Mesenchymal stem cell (in vitro differentiated cells and primary cell): Measurements from ENCODE around the gene FADS6.

Experiments
- DNase-seq: peaks from one replicate; pipeline ENCODE4 v3.0.0-alpha.2; 2013
- H2AFZ ChIP-seq: one replicate; pipeline ENCODE4 v1.6.1; 2013; ENCODE audit warnings: low read depth, mild to moderate bottlenecking, control low read depth, inconsistent platforms, low read length, moderate library complexity
- H2AK5ac ChIP-seq: 2 replicates; pipeline ENCODE4 v1.6.1; 2013; ENCODE audit warnings: low read length, moderate library complexity, mild to moderate bottlenecking, inconsistent platforms; ENCODE audit not compliant: severe bottlenecking
- H2BK120ac ChIP-seq: one replicate; pipeline ENCODE4 v1.6.1; 2013; ENCODE audit warnings: low read depth, mild to moderate bottlenecking, inconsistent platforms, low read length, moderate library complexity
- H2BK12ac ChIP-seq, 2 experiments: one replicate each; pipeline ENCODE4 v1.6.1; 2013; ENCODE audit warnings: inconsistent platforms in 2 of 2, low read length in 2 of 2, mild to moderate bottlenecking in 2 of 2, moderate library complexity in 2 of 2, control low read depth in 1 of 2
- H2BK15ac ChIP-seq: one replicate; pipeline ENCODE4 v1.6.1; 2013; ENCODE audit warnings: mild to moderate bottlenecking, low read depth, inconsistent platforms; ENCODE audit not compliant: poor library complexity, severe bottlenecking
- H2BK5ac ChIP-seq: 2 replicates; pipeline ENCODE4 v1.6.1; 2013; ENCODE audit warnings: low read depth, mild to moderate bottlenecking, low read length, control low read depth, inconsistent platforms; ENCODE audit not compliant: poor library complexity, severe bottlenecking
- H3K14ac ChIP-seq, 2 experiments: one replicate each; pipeline ENCODE4 v1.6.1; 2013; ENCODE audit warnings: inconsistent platforms in 2 of 2, low read length in 2 of 2, control low read depth in 1 of 2, mild to moderate bottlenecking in 1 of 2, moderate library complexity in 1 of 2
- H3K18ac ChIP-seq, 2 experiments: one replicate each; pipeline ENCODE4 v1.6.1; 2013; ENCODE audit warnings: inconsistent platforms in 2 of 2, low read length in 2 of 2, control low read depth in 1 of 2, low read depth in 1 of 2, mild to moderate bottlenecking in 1 of 2
- H3K23ac ChIP-seq, 2 experiments: one replicate each; pipeline ENCODE4 v1.6.1; 2013; ENCODE audit warnings: inconsistent platforms in 2 of 2, low read length in 2 of 2, mild to moderate bottlenecking in 2 of 2, moderate library complexity in 2 of 2, control low read depth in 1 of 2
- H3K27ac ChIP-seq: 2 replicates; pipeline ENCODE4 v1.5.1; 2013; ENCODE audit warnings: mild to moderate bottlenecking, moderate library complexity, low read length, control low read depth, inconsistent platforms; ENCODE audit not compliant: poor library complexity, severe bottlenecking
- H3K27me3 ChIP-seq, 2 experiments: 2 replicates each; pipeline versions ENCODE4 v1.6.1 to v1.7.0; 2013; ENCODE audit warnings: low read length in 2 of 2, mild to moderate bottlenecking in 2 of 2, moderate library complexity in 2 of 2, control low read depth in 1 of 2, inconsistent platforms in 1 of 2; ENCODE audit not compliant: control insufficient read depth in 1 of 2, insufficient read depth in 1 of 2
- H3K36me3 ChIP-seq, 2 experiments: 2 replicates each; pipeline versions ENCODE4 v1.6.1 to v1.7.0; 2013; ENCODE audit warnings: low read length in 2 of 2, control low read depth in 1 of 2, inconsistent platforms in 1 of 2, low read depth in 1 of 2, mild to moderate bottlenecking in 1 of 2; ENCODE audit not compliant: insufficient read depth in 2 of 2, control insufficient read depth in 1 of 2
- H3K4ac ChIP-seq, 2 experiments: one replicate each; pipeline ENCODE4 v1.6.1; 2013; ENCODE audit warnings: inconsistent platforms in 2 of 2, low read length in 2 of 2, mild to moderate bottlenecking in 2 of 2, moderate library complexity in 2 of 2, control low read depth in 1 of 2, low read depth in 1 of 2
- H3K4me1 ChIP-seq: 2 replicates; pipeline ENCODE4 v1.6.1; 2013; ENCODE audit warnings: low read depth, low read length, control low read depth; ENCODE audit not compliant: control insufficient read depth, insufficient read depth
- H3K4me2 ChIP-seq: 2 replicates; pipeline ENCODE4 v1.6.1; 2013; ENCODE audit warnings: low read length, mild to moderate bottlenecking, inconsistent platforms; ENCODE audit not compliant: poor library complexity, severe bottlenecking
- H3K4me3 ChIP-seq, 2 experiments: 2 replicates each; pipeline versions ENCODE4 v1.5.1 to v1.7.0; 2013; ENCODE audit warnings: low read length in 2 of 2, mild to moderate bottlenecking in 2 of 2, control low read depth in 1 of 2, low read depth in 1 of 2; ENCODE audit not compliant: insufficient read depth in 1 of 2
- H3K79me1 ChIP-seq: replicated peaks from 2 replicates; pipeline ENCODE4 v1.6.1; 2013; ENCODE audit warnings: mild to moderate bottlenecking, control low read depth, low read length, inconsistent platforms; ENCODE audit not compliant: poor library complexity, severe bottlenecking
- H3K9ac ChIP-seq: 2 replicates; pipeline ENCODE4 v1.7.0; 2013; ENCODE audit warnings: mild to moderate bottlenecking, low read length, moderate library complexity
- H3K9me3 ChIP-seq: 2 replicates; pipeline ENCODE4 v1.7.0; 2013; ENCODE audit warnings: mild to moderate bottlenecking, low read length; ENCODE audit not compliant: control insufficient read depth
- H4K8ac ChIP-seq: one replicate; pipeline ENCODE4 v1.6.1; 2013; ENCODE audit warnings: inconsistent platforms, mild to moderate bottlenecking, low read length, moderate library complexity
- H4K91ac ChIP-seq: one replicate; pipeline ENCODE4 v1.6.1; 2013; ENCODE audit warnings: mild to moderate bottlenecking, low read length, inconsistent platforms
- WGBS: methylation state at CpG from one replicate; pipeline ENCODE4 v1.1.7; 2013; ENCODE audit warnings: mixed read lengths; 5-methylcytosine and 5-hydroxymethylcytosine counted together

Gene FADS6

DNA sequence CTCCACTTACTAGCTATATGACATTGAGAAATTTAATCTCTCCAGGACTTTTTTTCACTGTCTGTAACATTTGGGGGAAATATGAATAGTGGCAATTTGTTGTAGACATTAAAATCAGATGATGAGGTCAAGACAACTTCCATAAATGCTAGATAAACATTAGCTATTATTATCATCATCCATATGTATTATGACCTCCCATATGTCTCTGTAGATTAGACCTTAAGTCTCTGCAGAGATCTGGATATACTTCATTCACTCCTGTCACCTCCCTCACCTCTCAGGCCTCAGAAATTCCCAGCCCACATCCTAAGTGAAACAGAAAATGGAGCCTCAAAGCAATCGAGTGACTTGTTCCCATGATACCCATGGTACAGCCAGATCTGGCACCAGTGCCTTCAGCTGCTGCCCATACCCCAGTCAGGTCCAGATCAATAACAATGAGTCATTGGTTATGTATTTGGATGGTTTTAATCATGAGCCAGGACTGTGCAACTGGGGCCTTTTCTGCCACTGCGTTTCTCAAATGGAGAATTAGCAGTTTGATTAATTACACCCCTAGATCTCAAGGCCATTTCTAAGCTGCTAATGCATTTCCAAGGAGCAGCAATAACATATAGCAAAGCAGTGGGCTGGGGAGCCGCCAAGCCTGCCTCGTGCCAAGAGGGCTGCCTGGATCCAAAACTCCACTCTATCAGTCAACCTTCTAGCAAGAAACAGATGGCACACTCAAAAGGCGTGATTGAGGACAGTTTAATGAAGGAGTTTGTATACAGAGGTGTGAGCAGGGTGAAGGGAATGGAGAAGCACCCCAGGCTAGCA is 18.1 kb downstream of the FADS6 start:
- Histone ChIP-seq H3K4ac (no peak overlapping the region), H3K14ac (no peak overlapping the region), H2BK5ac (no peak overlapping the region), H2BK120ac (no peak overlapping the region), H3K23ac (no peak overlapping the region), H3K18ac (no peak overlapping the region), H3K9me3 (no peaks in the 10 kb centered on the region), H3K27ac (no peak overlapping the region), H2BK15ac (no peak overlapping the region), H3K4me2 (no peak overlapping the region), H3K4me3 (no peak overlapping the region), H2AK5ac (no peak overlapping the region), H3K4me1 (peaks cover 20% of the 10 kb centered on the region), H2AFZ (no peak overlapping the region), H3K27me3 (peaks cover 15 to 21% of the 10 kb centered on the region in 2 experiments), H4K8ac (no peak overlapping the region), H3K79me1 (peaks cover 17% of the 10 kb centered on the region), H3K9ac (no peak overlapping the region), H2BK12ac (no peak overlapping the region), H4K91ac (no peak overlapping the region), H3K36me3 (no peaks in the 10 kb centered on the region)
- WGBS: 82% methylated on average over 5 of the region's 5 CpGs
- DNase-seq: no peak

DNA sequence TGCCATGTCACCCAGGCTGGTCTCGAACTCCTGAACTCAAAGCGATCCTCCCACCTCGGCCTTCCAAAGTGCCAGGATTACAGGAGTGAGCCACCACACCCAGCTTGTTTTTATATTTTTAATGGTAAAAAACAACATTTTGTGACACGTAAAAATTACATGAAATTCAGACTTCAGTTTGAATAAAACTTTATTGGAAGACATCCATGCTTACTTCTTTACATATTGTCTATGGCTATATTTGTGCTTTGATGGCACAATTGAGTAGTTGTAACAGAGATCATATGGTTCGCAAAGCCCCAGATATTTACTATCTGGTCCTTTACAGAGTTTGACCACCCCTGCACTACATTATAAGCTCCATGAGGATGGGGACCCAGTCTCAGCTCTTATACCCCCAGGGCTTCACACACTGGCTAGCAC is 18.8 kb downstream of the FADS6 start:
- no peak overlapping the region for H2BK5ac ChIP-seq
- peaks cover 10 to 21% of the 10 kb centered on the region in 2 experiments for H3K27me3 ChIP-seq
- H3K4me3 ChIP-seq: no peak overlapping the region
- WGBS: 100% methylated on average over 2 of the region's 5 CpGs
- peaks cover 23% of the 10 kb centered on the region for H3K4me1 ChIP-seq
- H2BK120ac ChIP-seq: no peak overlapping the region
- H3K36me3 ChIP-seq: peaks cover 3 to 4% of the 10 kb centered on the region in 2 experiments
- H4K91ac ChIP-seq: no peak overlapping the region
- no peak overlapping the region for H2AK5ac ChIP-seq
- no peak for DNase-seq
- H4K8ac ChIP-seq: no peak overlapping the region
- H3K79me1 ChIP-seq: peaks cover 17% of the 10 kb centered on the region
- H2AFZ ChIP-seq: no peak overlapping the region
- H3K4me2 ChIP-seq: no peak overlapping the region
- H3K9me3 ChIP-seq: no peaks in the 10 kb centered on the region
- no peak overlapping the region for H2BK12ac ChIP-seq
- no peak overlapping the region for H3K4ac ChIP-seq
- no peak overlapping the region for H2BK15ac ChIP-seq
- H3K9ac ChIP-seq: no peak overlapping the region
- H3K14ac ChIP-seq: no peak overlapping the region
- no peak overlapping the region for H3K23ac ChIP-seq
- H3K27ac ChIP-seq: no peak overlapping the region
- H3K18ac ChIP-seq: no peak overlapping the region

GRCh38 chr17:74873874-74874614 is 19.4 kb downstream of the FADS6 start:
- no peak overlapping the region for H2BK12ac ChIP-seq
- H3K79me1 ChIP-seq: peaks cover 17% of the 10 kb centered on the region
- H2AFZ ChIP-seq: no peak overlapping the region
- no peak overlapping the region for H3K27ac ChIP-seq
- H3K27me3 ChIP-seq: peaks cover 6 to 21% of the 10 kb centered on the region in 2 experiments
- H2BK120ac ChIP-seq: no peak overlapping the region
- WGBS: 64% methylated on average over 5 of the region's 6 CpGs
- H3K4ac ChIP-seq: no peak overlapping the region
- no peak overlapping the region for H2BK5ac ChIP-seq
- no peaks in the 10 kb centered on the region for H3K9me3 ChIP-seq
- peak; percentile 25 for DNase-seq
- H2AK5ac ChIP-seq: no peak overlapping the region
- no peak overlapping the region for H3K14ac ChIP-seq
- peaks cover 4 to 7% of the 10 kb centered on the region in 2 experiments for H3K36me3 ChIP-seq
- peak overlapping the region; percentile 79 for H3K4me2 ChIP-seq
- peak overlapping the region; percentile 98 for H3K9ac ChIP-seq
- no peak overlapping the region for H3K18ac ChIP-seq
- peaks cover 23% of the 10 kb centered on the region for H3K4me1 ChIP-seq
- peak overlapping the region in 1 of 2 experiments; percentile 91 for H3K4me3 ChIP-seq
- no peak overlapping the region for H2BK15ac ChIP-seq
- peak overlapping the region; percentile 4 for H4K8ac ChIP-seq
- no peak overlapping the region for H4K91ac ChIP-seq
- no peak overlapping the region for H3K23ac ChIP-seq
